Measurements from ENCODE around the gene FST.

The FST gene

DNA sequence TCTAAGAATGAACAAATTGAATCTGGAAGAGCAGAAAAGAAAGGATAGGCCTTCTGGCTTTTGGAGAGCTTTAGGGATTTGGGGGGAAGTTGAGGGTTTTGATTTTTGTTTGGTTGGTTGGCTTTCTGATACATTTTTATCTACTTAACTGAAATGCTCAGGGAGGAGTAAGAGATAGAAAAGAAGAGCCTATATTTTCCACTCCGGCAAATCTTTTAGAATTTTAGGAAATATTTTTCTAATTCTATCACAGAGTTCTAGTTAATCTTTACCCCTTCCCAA, 25.8 kb upstream of the FST start:
- no peaks in the 10 kb centered on the region for H3K9me2 ChIP-seq (replicated peaks; ENCODE audit: control insufficient read depth, low read length)
- no peaks in the 10 kb centered on the region for H3K27me3 ChIP-seq (ENCODE audit: control insufficient read depth, low read length)
- H3K4me2 ChIP-seq (ENCODE audit: low read length) = no peak overlapping the region
- no peaks in the 10 kb centered on the region for H3K36me3 ChIP-seq (ENCODE audit: control insufficient read depth, low read length)
- H3K79me2 ChIP-seq (ENCODE audit: control insufficient read depth, low read length) = no peaks in the 10 kb centered on the region
- H3K4me3 ChIP-seq (ENCODE audit: low read length) = no peak overlapping the region
- TF ChIP-seq, protein P1, sequence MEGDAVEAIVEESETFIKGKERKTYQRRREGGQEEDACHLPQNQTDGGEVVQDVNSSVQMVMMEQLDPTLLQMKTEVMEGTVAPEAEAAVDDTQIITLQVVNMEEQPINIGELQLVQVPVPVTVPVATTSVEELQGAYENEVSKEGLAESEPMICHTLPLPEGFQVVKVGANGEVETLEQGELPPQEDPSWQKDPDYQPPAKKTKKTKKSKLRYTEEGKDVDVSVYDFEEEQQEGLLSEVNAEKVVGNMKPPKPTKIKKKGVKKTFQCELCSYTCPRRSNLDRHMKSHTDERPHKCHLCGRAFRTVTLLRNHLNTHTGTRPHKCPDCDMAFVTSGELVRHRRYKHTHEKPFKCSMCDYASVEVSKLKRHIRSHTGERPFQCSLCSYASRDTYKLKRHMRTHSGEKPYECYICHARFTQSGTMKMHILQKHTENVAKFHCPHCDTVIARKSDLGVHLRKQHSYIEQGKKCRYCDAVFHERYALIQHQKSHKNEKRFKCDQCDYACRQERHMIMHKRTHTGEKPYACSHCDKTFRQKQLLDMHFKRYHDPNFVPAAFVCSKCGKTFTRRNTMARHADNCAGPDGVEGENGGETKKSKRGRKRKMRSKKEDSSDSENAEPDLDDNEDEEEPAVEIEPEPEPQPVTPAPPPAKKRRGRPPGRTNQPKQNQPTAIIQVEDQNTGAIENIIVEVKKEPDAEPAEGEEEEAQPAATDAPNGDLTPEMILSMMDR (IDR thresholded peaks at IDR 0.05; ENCODE audit: low read depth, low read length, poor library complexity, severe bottlenecking) = no peak
- no peak for TF ChIP-seq EZH2phosphoT487 (IDR thresholded peaks at IDR 0.05; ENCODE audit: borderline replicate concordance, low read length)
- H4K20me1 ChIP-seq (ENCODE audit: control insufficient read depth, insufficient read depth, low read depth, low read length) = no peaks in the 10 kb centered on the region
- H3F3A ChIP-seq (ENCODE audit: control insufficient read depth, insufficient read depth) = no peaks in the 10 kb centered on the region
- H3K9me3 ChIP-seq (ENCODE audit: control insufficient read depth, insufficient read depth, low read length) = no peaks in the 10 kb centered on the region
- H3K4me1 ChIP-seq (ENCODE audit: control insufficient read depth, low read length) = no peaks in the 10 kb centered on the region
- no peak overlapping the region for H3K27ac ChIP-seq (ENCODE audit: low read depth, low read length)

DNA sequence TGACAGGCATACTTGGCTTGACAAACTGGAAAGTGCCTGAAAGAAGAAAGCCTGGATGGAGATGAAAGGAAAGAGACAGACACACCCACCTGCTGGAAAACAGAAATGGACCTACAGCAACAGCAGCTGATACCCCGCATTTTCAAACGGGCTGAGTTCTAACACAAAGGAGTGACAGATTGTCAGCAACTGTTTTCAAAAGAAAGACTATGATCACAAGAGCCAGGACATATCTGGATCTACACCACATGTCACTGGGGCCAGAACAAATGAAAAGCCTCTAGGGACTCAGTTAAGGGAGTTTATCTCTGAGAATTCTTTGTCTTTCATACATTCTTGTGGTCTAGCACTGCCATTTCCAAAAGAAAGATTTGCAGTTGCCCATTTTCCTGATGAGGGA, 24.1 kb upstream of the FST start:
- no peaks in the 10 kb centered on the region for H3K9me3 ChIP-seq (ENCODE audit: control insufficient read depth, insufficient read depth, low read length)
- no peaks in the 10 kb centered on the region for H3F3A ChIP-seq (ENCODE audit: control insufficient read depth, insufficient read depth)
- no peaks in the 10 kb centered on the region for H3K36me3 ChIP-seq (ENCODE audit: control insufficient read depth, low read length)
- no peaks in the 10 kb centered on the region for H3K9me2 ChIP-seq (replicated peaks; ENCODE audit: control insufficient read depth, low read length)
- no peaks in the 10 kb centered on the region for H4K20me1 ChIP-seq (ENCODE audit: control insufficient read depth, insufficient read depth, low read depth, low read length)
- H3K4me1 ChIP-seq (ENCODE audit: control insufficient read depth, low read length) = no peaks in the 10 kb centered on the region
- H3K27ac ChIP-seq (ENCODE audit: low read depth, low read length) = no peak overlapping the region
- TF ChIP-seq EZH2phosphoT487 (IDR thresholded peaks at IDR 0.05; ENCODE audit: borderline replicate concordance, low read length) = no peak
- TF ChIP-seq, protein P1 (IDR thresholded peaks at IDR 0.05; ENCODE audit: low read depth, low read length, poor library complexity, severe bottlenecking) = no peak
- H3K79me2 ChIP-seq (ENCODE audit: control insufficient read depth, low read length) = no peaks in the 10 kb centered on the region
- no peak overlapping the region for H3K4me3 ChIP-seq (ENCODE audit: low read length)
- no peaks in the 10 kb centered on the region for H3K27me3 ChIP-seq (ENCODE audit: control insufficient read depth, low read length)
- H3K4me2 ChIP-seq (ENCODE audit: low read length) = no peak overlapping the region

DNA sequence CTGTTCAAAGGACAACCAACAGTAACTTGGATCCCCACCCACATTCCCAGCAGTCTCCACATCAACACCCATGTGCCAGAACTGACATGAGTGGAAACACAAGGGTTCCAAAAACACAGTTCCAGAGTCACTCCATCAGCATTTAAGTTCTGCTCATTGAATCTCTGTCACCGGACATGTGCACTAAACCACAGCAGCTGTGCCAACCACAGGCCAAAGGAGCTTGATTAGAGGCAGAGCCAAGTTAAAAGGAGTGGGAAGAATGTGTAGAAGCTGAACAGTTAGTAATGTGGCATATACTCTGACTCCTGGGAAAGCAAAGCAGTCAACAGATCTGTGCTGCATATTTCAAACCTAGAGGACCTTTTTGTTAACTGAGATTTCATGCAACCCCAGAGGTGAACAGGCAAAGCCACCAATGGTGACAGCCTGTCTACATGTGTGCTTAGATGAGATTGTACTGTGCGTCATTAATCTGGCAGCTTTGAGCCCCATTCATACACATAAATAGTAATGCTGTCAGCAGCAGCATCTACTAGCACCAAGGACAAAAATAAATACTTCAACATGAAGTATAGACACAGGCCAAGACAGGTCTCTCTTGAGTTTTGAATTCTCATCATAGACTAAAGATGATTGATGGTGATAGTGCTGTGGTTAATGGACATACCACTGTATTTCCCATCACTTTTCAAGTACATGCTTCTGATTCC, 16.4 kb upstream of the FST start:
- Histone ChIP-seq H3K9me3 (ENCODE audit: control insufficient read depth, insufficient read depth, low read length) (no peaks in the 10 kb centered on the region), H4K20me1 (ENCODE audit: control insufficient read depth, insufficient read depth, low read depth, low read length) (no peaks in the 10 kb centered on the region), H3K4me1 (ENCODE audit: control insufficient read depth, low read length) (no peaks in the 10 kb centered on the region), H3K27me3 (ENCODE audit: control insufficient read depth, low read length) (no peaks in the 10 kb centered on the region), H3K9me2 (replicated peaks; ENCODE audit: control insufficient read depth, low read length) (no peaks in the 10 kb centered on the region), H3K4me3 (ENCODE audit: low read length) (no peak overlapping the region), H3F3A (ENCODE audit: control insufficient read depth, insufficient read depth) (no peaks in the 10 kb centered on the region), H3K79me2 (ENCODE audit: control insufficient read depth, low read length) (no peaks in the 10 kb centered on the region), H3K4me2 (ENCODE audit: low read length) (no peak overlapping the region), H3K27ac (ENCODE audit: low read depth, low read length) (no peak overlapping the region), H3K36me3 (ENCODE audit: control insufficient read depth, low read length) (no peaks in the 10 kb centered on the region)
- TF ChIP-seq, protein P1 (IDR thresholded peaks at IDR 0.05; ENCODE audit: low read depth, low read length, poor library complexity, severe bottlenecking) = no peak
